K562 (cell line): ENCODE data around the gene COL25A1. TPM values are rescaled to one million over a fixed set of nuclear protein-coding genes. Genes with fewer than 3 reads are reported as not detected.

Source experiments
- ATAC-seq: fragments of 200-7000 bp; cut with Tn5 transposase; 3 replicates; pipeline ENCODE4 v1.9.1; 2020; ENCODE audit warnings: moderate library complexity
- BruUV-seq: library from RNA; stranded (reverse); fragments of 400-500 nt; replicated peaks from 2 replicates; lab custom pipeline; 2021; lab: Mats Ljungman, UMichigan
- CTCF ChIA-PET: fragments of 300-600 bp; formaldehyde crosslinking; extraction: SDS; loops from one replicate; lab custom pipeline; 2021; ENCODE audit warnings: low intra/inter-chr PET ratio; lab: Yijun Ruan, JAX
- POLR2A ChIA-PET: fragments of 300-600, 350-650 bp; sonication (Branson Sonifier 250); formaldehyde crosslinking; extraction: SDS; loops from one replicate; lab custom pipeline; 2021; ENCODE audit warnings: antibody characterized with exemption, inconsistent platforms; lab: Yijun Ruan, JAX
- DNase-seq, 4 experiments: peaks; one replicate each; pipeline versions ENCODE4 v3.0.0 to v3.0.0-alpha.2; 2011 to 2018; ENCODE audit warnings: low spot score in 3 of 4, mixed read lengths in 3 of 4; ENCODE audit errors: extremely low read depth in 1 of 4
- FAIRE-seq: peaks from 2 replicates; lab custom pipeline; 2011; peaks lifted over from hg19 to GRCh38; lab: Jason Lieb, UNC
- H2AFZ ChIP-seq: 2 replicates; pipeline ENCODE4 v1.6.0; 2011; ENCODE audit warnings: low read depth, low read length, control low read depth, inconsistent platforms
- H3K27ac ChIP-seq: fragments of 200-600 bp; 3 replicates; pipeline ENCODE4 v1.8.0; 2011; ENCODE audit warnings: low read depth, mild to moderate bottlenecking, control low read depth, inconsistent platforms, low read length, moderate library complexity, mixed read lengths; ENCODE audit errors: extremely low read depth
- H3K27me3 ChIP-seq, 2 experiments: fragments of 300-600 bp in 1 of 2; 2 replicates in 1 of 2; 3 replicates in 1 of 2; pipeline versions ENCODE4 v1.6.0 to v1.8.0; 2011; ENCODE audit warnings: inconsistent platforms in 2 of 2, low read length in 2 of 2, mild to moderate bottlenecking in 1 of 2, mixed read lengths in 1 of 2, moderate library complexity in 1 of 2; ENCODE audit not compliant: control insufficient read depth in 2 of 2, insufficient read depth in 2 of 2
- H3K36me3 ChIP-seq: fragments of 300-600 bp; 3 replicates; pipeline ENCODE4 v1.8.0; 2011; ENCODE audit warnings: mild to moderate bottlenecking, low read length, inconsistent platforms; ENCODE audit not compliant: control insufficient read depth, insufficient read depth
- H3K4me1 ChIP-seq, 2 experiments: fragments of 200-600 bp in 1 of 2; replicated peaks in 1 of 2; 2 replicates in 1 of 2; 3 replicates in 1 of 2; pipeline versions ENCODE4 v1.5.1 to v1.8.0; 2011; ENCODE audit warnings: inconsistent platforms in 2 of 2, low read length in 2 of 2, mild to moderate bottlenecking in 1 of 2, mixed read lengths in 1 of 2, moderate library complexity in 1 of 2; ENCODE audit not compliant: control insufficient read depth in 2 of 2, insufficient read depth in 2 of 2
- H3K4me2 ChIP-seq: 2 replicates; pipeline ENCODE4 v1.6.1; 2011; ENCODE audit warnings: low read length, control low read depth, inconsistent platforms, mixed read lengths; ENCODE audit not compliant: insufficient read depth
- H3K4me3 ChIP-seq: fragments of 200-600 bp; sonication (generic), shearing (Covaris generic); 2 replicates; pipeline ENCODE4 v1.5.1; 2016; ENCODE audit warnings: control low read depth, inconsistent platforms
- H3K79me2 ChIP-seq: fragments of 200-600 bp; 3 replicates; pipeline ENCODE4 v1.8.0; 2011; ENCODE audit warnings: low read length, inconsistent platforms; ENCODE audit not compliant: control insufficient read depth, insufficient read depth
- H3K9ac ChIP-seq, 2 experiments: 2 replicates each; pipeline versions ENCODE4 v1.6.0 to v1.6.1; 2011; ENCODE audit warnings: low read depth in 2 of 2, low read length in 2 of 2, control low read depth in 1 of 2, inconsistent platforms in 1 of 2, mild to moderate bottlenecking in 1 of 2, mixed read lengths in 1 of 2; ENCODE audit not compliant: insufficient read depth in 1 of 2
- H3K9me1 ChIP-seq: one replicate; pipeline ENCODE4 v1.6.0; 2011; ENCODE audit warnings: inconsistent platforms, mild to moderate bottlenecking, low read length, moderate library complexity; ENCODE audit not compliant: control insufficient read depth, insufficient read depth
- H3K9me3 ChIP-seq: replicated peaks from 2 replicates; pipeline ENCODE4 v1.5.1; 2011; ENCODE audit warnings: low read depth, low read length, inconsistent platforms; ENCODE audit not compliant: control insufficient read depth, insufficient read depth
- H4K20me1 ChIP-seq: replicated peaks from 2 replicates; pipeline ENCODE4 v1.6.1; 2011; ENCODE audit warnings: low read length, inconsistent platforms, mixed read lengths; ENCODE audit not compliant: control insufficient read depth, insufficient read depth
- ESRRB ChIP-seq: fragments of 250-450 bp; sonication (Bioruptor Pico); IDR thresholded peaks from 2 replicates; pipeline ENCODE4 v1.5.0; 2020; ENCODE audit warnings: mild to moderate bottlenecking, moderate library complexity, borderline replicate concordance
- MAFG ChIP-seq: fragments of 450-650 bp; conservative IDR thresholded peaks from 2 replicates; pipeline ENCODE4 v1.6.1; 2016; ENCODE audit warnings: missing genetic modification characterization, missing compliant biosample characterization
- MYBL2 ChIP-seq, 2 experiments: fragments of 450-650 bp in 1 of 2; sonication (generic) in 1 of 2; formaldehyde crosslinking in 1 of 2; IDR thresholded peaks; 2 replicates each; pipeline versions ENCODE4 v1.6.1 to v1.8.1; 2017 to 2022; ENCODE audit warnings: borderline replicate concordance in 1 of 2, inconsistent platforms in 1 of 2, low read depth in 1 of 2, mild to moderate bottlenecking in 1 of 2, missing genetic modification reagents in 1 of 2, moderate library complexity in 1 of 2
- NR2C2 ChIP-seq, 2 experiments: fragments of 200-800 bp in 1 of 2; sonication (Bioruptor generic) in 1 of 2; sonication (generic) in 1 of 2; formaldehyde crosslinking in 1 of 2; IDR thresholded peaks; 2 replicates each; pipeline versions ENCODE4 v1.6.1 to v1.8.0; 2016 to 2022; ENCODE audit warnings: mild to moderate bottlenecking in 1 of 2, missing compliant biosample characterization in 1 of 2, missing genetic modification characterization in 1 of 2, missing genetic modification reagents in 1 of 2
- POLR3G ChIP-seq: IDR thresholded peaks from 2 replicates; pipeline ENCODE4 v1.6.1; 2011; ENCODE audit not compliant: insufficient read length, insufficient replicate concordance; ENCODE audit errors: extremely low read depth
- PURB ChIP-seq: sonication (generic); formaldehyde crosslinking; IDR thresholded peaks from 2 replicates; pipeline ENCODE4 v1.9.0; 2021; ENCODE audit warnings: low read depth, mild to moderate bottlenecking, missing genetic modification reagents
- RBM25 ChIP-seq: fragments of 200-400 bp; formaldehyde crosslinking; IDR thresholded peaks from 2 replicates; pipeline ENCODE4 v1.6.1; 2018; ENCODE audit warnings: low read length, low read depth, moderate library complexity; ENCODE audit not compliant: severe bottlenecking
- RHOXF2B ChIP-seq: fragments of 250-450 bp; sonication (Bioruptor Pico); conservative IDR thresholded peaks from 2 replicates; pipeline ENCODE4 v1.5.1; 2021
- SMARCA4 ChIP-seq: fragments of 450-650 bp; IDR thresholded peaks from 2 replicates; pipeline ENCODE4 v1.6.1; 2016
- SREBF1 ChIP-seq: fragments of 150-350 bp; IDR thresholded peaks from 2 replicates; pipeline ENCODE4 v1.6.1; 2014; ENCODE audit warnings: antibody characterized with exemption, low read depth, low read length, borderline replicate concordance
- ZMIZ1 ChIP-seq, 2 experiments: fragments of 150-350 bp in 1 of 2; IDR thresholded peaks; 2 replicates each; pipeline ENCODE4 v1.6.1; 2012 to 2016; ENCODE audit warnings: low read depth in 2 of 2, low read length in 2 of 2, mild to moderate bottlenecking in 1 of 2, moderate library complexity in 1 of 2
- WGBS: fragments of 100-300 bp; shearing (Covaris generic); methylation state at CpG from one replicate; pipeline ENCODE4 v1.1.6; 2016; ENCODE audit warnings: low coverage, mixed read lengths; ENCODE audit not compliant: insufficient coverage; ENCODE audit errors: missing lambda C conversion rate; 5-methylcytosine and 5-hydroxymethylcytosine counted together
- in situ Hi-C: fragments of 300-500 bp; cut with MboI; formaldehyde crosslinking; loops from 4 replicates; pipeline ENCODE4 v1.15.0; 2018; ENCODE audit warnings: inconsistent platforms, mixed read lengths
- intact Hi-C: fragments of 100-400 bp; cut with micrococcal nuclease; formaldehyde crosslinking; loops from 2 replicates; pipeline ENCODE4 v1.14.2; 2022
- polyA plus RNA-seq, 8 experiments: library from polyadenylated mRNA; depleted of rRNA in 4 of 8; stranded (reverse) in 5 of 8; unstranded in 3 of 8; fragments of >200 nt; fragmentation: Nextera tagmentation in 2 of 8; fragmentation: Illumina TruSeq in 1 of 8; extraction: Ambion mirVana in 2 of 8; extraction: Trizol in 1 of 8; gene quantifications; 2 replicates each; pipeline versions ENCODE4 v1.2.1 to v1.2.3, GENCODE V29; 2011 to 2014; ENCODE audit warnings: inconsistent platforms in 1 of 8, missing spikeins in 1 of 8
- total RNA-seq, 7 experiments: library from RNA; depleted of rRNA in 6 of 7; stranded (reverse); fragments of >200 nt in 6 of 7; fragmentation: Illumina TruSeq in 2 of 7; extraction: Trizol in 2 of 7; gene quantifications; 2 replicates each; pipeline versions ENCODE4 v1.2.1 to v1.2.3, GENCODE V29; 2011 to 2021; ENCODE audit warnings: low replicate concordance in 1 of 7

Gene COL25A1
- total and polyA plus RNA-seq, 9 of the 15 experiments (the other 6 are each of a cell fraction or from before 2014, with no cell fraction given), result 0.03 to 0.62 (median 0.27) TPM

DNA sequence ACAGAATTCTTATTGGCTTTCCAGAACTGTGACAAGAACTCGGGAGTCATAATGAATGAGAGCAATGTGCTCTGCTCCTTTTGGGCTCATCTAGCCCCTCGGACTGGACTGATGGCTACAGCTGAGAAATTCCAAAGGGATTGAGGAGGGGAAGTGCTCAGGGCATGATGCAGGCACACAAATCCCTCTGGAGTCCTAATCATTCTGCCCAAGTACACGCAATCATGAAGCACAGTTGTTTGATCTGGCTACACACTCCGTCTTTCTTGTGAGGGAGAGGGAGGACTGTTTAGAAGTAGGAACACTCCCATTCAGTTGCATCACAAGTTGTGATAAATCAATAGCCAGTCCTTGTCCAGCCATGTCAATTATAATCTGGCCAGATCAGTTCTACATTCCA is 237.5 kb downstream of the COL25A1 start:
- DNase-seq, result no peak
- WGBS, result 23% methylated on average over 4 of the region's 4 CpGs
- no peaks in the 10 kb centered on the region for H4K20me1 ChIP-seq
- FAIRE-seq, result no peak
- H2AFZ ChIP-seq, result 0 out of 2 replicates have a peak overlapping the region, but pooled peaks have one; percentile 1
- no peak overlapping the region for H3K9ac ChIP-seq
- POLR2A ChIA-PET, result no interaction called here
- H3K27ac ChIP-seq, result no peak overlapping the region
- in situ Hi-C loops, result no loop called here
- CTCF ChIA-PET, result no interaction called here
- intact Hi-C loops, result no loop called here
- H3K27me3 ChIP-seq, result no peaks in the 10 kb centered on the region
- H3K36me3 ChIP-seq, result no peaks in the 10 kb centered on the region
- H3K9me3 ChIP-seq, result no peaks in the 10 kb centered on the region
- TF ChIP-seq RHOXF2B (CRISPR knock-in tag) (no peak), POLR3G (no peak), SREBF1 (no peak), RBM25 (no peak), SMARCA4 (no peak), MAFG (tag) (no peak), ZMIZ1 (IDR thresholded peaks at IDR 0.05; ENCODE audit: low read depth in 2 of 2, low read length in 2 of 2) (no peak), MYBL2 (IDR thresholded peaks at IDR 0.05; ENCODE audit: low read depth) (no peak), MYBL2 (CRISPR knock-in tag; IDR thresholded peaks at IDR 0.05; ENCODE audit: borderline replicate concordance) (no peak), PURB (CRISPR knock-in tag) (no peak), ESRRB (no peak), NR2C2 (CRISPR knock-in tag; IDR thresholded peaks at IDR 0.05) (no peak), NR2C2 (tag; IDR thresholded peaks at IDR 0.05) (no peak)
- TF ChIP-seq, all 486 proteins: peak for 0
- H3K4me3 ChIP-seq, result no peak overlapping the region
- no peaks in the 10 kb centered on the region for H3K79me2 ChIP-seq
- peaks cover 0 to 3% of the 10 kb centered on the region in 2 experiments; a peak in 1 of 5 replicates for H3K4me1 ChIP-seq
- no peaks in the 10 kb centered on the region for H3K9me1 ChIP-seq
- ATAC-seq, result no peak
- BruUV-seq, result no TSS peak
- H3K4me2 ChIP-seq, result no peak overlapping the region
